Upper lobe of left lung (tissue), 4 donors: ENCODE measurements around the gene PNKP.

Source experiments
- EP300 ChIP-seq, 4 donors: sonication (generic); formaldehyde crosslinking; IDR thresholded peaks; one replicate each; pipeline ENCODE4 v1.5.1; 2017; ENCODE audit warnings: antibody characterized with exemption in 4 of 4, control low read depth in 2 of 4
- POLR2A ChIP-seq, 4 donors: fragments of 450-650 bp; IDR thresholded peaks; one replicate each; pipeline ENCODE4 v1.5.1; 2016 to 2017; ENCODE audit warnings: antibody characterized with exemption in 4 of 4, mild to moderate bottlenecking in 2 of 4
- POLR2AphosphoS5 ChIP-seq, 2 donors: sonication (generic); formaldehyde crosslinking; IDR thresholded peaks; one replicate each; pipeline ENCODE4 v1.5.1; 2017; ENCODE audit warnings: antibody characterized with exemption in 2 of 2
- TF ChIP-seq, protein P1 (sequence below), 6 experiments: fragments of 450-650 bp in 4 of 6; fragments of 200-600 bp in 2 of 6; sonication (generic) in 2 of 6; IDR thresholded peaks; one replicate each; pipeline ENCODE4 v1.5.1; 2016 to 2019; ENCODE audit warnings: antibody characterized with exemption in 6 of 6

DNA sequence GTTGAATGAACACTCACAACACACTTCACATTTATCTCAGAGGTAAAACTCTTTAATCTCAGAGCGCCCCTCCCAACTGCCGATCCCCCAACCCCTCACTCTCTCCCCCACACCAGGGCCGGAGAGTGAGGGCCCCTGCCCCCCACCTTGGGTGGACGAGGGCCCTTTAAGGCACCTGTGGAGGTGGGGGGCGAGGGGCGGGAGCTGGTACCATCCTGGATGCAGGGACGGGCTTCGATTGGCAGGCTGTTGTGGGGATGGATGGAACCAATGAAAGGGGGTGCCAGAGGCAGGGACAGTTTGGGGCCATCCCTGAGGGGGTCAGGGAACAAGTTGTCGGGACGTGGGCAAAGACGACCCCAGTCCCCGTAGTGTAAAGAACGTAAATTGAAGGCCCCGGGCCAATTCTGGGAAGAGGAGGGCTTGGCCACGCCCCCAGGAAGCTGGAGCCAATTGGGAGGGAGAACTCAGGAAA lies 1.7 kb upstream of the PNKP start:
- no peak for TF ChIP-seq POLR2A (IDR thresholded peaks at IDR 0.05)
- TF ChIP-seq, protein P1, sequence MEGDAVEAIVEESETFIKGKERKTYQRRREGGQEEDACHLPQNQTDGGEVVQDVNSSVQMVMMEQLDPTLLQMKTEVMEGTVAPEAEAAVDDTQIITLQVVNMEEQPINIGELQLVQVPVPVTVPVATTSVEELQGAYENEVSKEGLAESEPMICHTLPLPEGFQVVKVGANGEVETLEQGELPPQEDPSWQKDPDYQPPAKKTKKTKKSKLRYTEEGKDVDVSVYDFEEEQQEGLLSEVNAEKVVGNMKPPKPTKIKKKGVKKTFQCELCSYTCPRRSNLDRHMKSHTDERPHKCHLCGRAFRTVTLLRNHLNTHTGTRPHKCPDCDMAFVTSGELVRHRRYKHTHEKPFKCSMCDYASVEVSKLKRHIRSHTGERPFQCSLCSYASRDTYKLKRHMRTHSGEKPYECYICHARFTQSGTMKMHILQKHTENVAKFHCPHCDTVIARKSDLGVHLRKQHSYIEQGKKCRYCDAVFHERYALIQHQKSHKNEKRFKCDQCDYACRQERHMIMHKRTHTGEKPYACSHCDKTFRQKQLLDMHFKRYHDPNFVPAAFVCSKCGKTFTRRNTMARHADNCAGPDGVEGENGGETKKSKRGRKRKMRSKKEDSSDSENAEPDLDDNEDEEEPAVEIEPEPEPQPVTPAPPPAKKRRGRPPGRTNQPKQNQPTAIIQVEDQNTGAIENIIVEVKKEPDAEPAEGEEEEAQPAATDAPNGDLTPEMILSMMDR (IDR thresholded peaks at IDR 0.05) = no peak
- peak in 1 of 2 donors; percentile 30 for TF ChIP-seq POLR2AphosphoS5 (IDR thresholded peaks at IDR 0.05)
- no peak for TF ChIP-seq EP300 (IDR thresholded peaks at IDR 0.05)
